PFSK-1 (cell line): Measurements from ENCODE around the gene OS9. TPM values are rescaled to one million over a fixed set of nuclear protein-coding genes. Genes with fewer than 3 reads are reported as not detected.

Experiments used
- FOXP2 ChIP-seq: optimal IDR thresholded peaks from 2 replicates; pipeline ENCODE3; 2011; ENCODE audit warnings: borderline replicate concordance, control low read depth, inconsistent platforms; ENCODE audit not compliant: insufficient read depth; ENCODE audit errors: extremely low read length, extremely low read depth
- POLR2AphosphoS5 ChIP-seq: IDR thresholded peaks from 2 replicates; pipeline ENCODE4 v1.6.1; 2012; ENCODE audit warnings: low read depth, mild to moderate bottlenecking, control low read depth, low read length, moderate library complexity
- REST ChIP-seq, 2 experiments: IDR thresholded peaks; 2 replicates each; pipeline versions ENCODE4 v1.6.1 to v1.8.0; 2011 to 2012; ENCODE audit warnings: low read depth in 2 of 2, low read length in 2 of 2, control low read depth in 1 of 2, inconsistent platforms in 1 of 2, mild to moderate bottlenecking in 1 of 2, moderate library complexity in 1 of 2; ENCODE audit not compliant: insufficient read depth in 1 of 2
- SIN3A ChIP-seq: IDR thresholded peaks from 2 replicates; pipeline ENCODE4 v1.6.1; 2012; ENCODE audit warnings: mild to moderate bottlenecking, low read length, moderate library complexity, borderline replicate concordance; ENCODE audit not compliant: insufficient read depth
- TAF1 ChIP-seq: IDR thresholded peaks from 2 replicates; pipeline ENCODE4 v1.6.1; 2012; ENCODE audit warnings: low read length, control low read depth, borderline replicate concordance; ENCODE audit not compliant: insufficient read depth
- polyA plus RNA-seq: library from polyadenylated mRNA; unstranded; fragments of >200 nt; gene quantifications from one replicate; pipeline ENCODE4 v1.2.1, GENCODE V29; 2012; ENCODE audit warnings: low read depth, missing spikeins; ENCODE audit not compliant: insufficient read length

The OS9 gene
- polyA plus RNA-seq = 162 TPM

GRCh38 chr12:57693659-57694458 is at the start of gene OS9:
OS9 (plus strand) TSS chr12:57694132; CDS start chr12:57694162, 30 bp downstream.
- TF ChIP-seq POLR2AphosphoS5 = peak; percentile 84
- TF ChIP-seq TAF1 = peak; percentile 88; the same call in 1 of the 2 replicates
- no peak for TF ChIP-seq FOXP2
- peak; percentile 66; the same call in 1 of the 2 replicates for TF ChIP-seq SIN3A
- peak; percentile 57 to 77 for TF ChIP-seq REST (IDR thresholded peaks at IDR 0.05; ENCODE audit: insufficient read depth in 1 of 2, low read depth in 2 of 2, low read length in 2 of 2)

- TF ChIP-seq FOXP2 (no peak), REST (IDR thresholded peaks at IDR 0.05; ENCODE audit: insufficient read depth in 1 of 2, low read depth in 2 of 2, low read length in 2 of 2) (no peak), SIN3A (no peak), TAF1 (no peak), POLR2AphosphoS5 (no peak)
These were observed 39.9 kb upstream of the OS9 start for GRCh38 chr12:57654042-57654441.

- TF ChIP-seq POLR2AphosphoS5 = no peak
- no peak for TF ChIP-seq REST (IDR thresholded peaks at IDR 0.05; ENCODE audit: insufficient read depth in 1 of 2, low read depth in 2 of 2, low read length in 2 of 2)
These were observed 38.2 kb upstream of the OS9 start for GRCh38 chr12:57655541-57656240.

GRCh38 chr12:57657744-57658143 is 36.2 kb upstream of the OS9 start:
- TF ChIP-seq TAF1 (no peak), FOXP2 (no peak), REST (IDR thresholded peaks at IDR 0.05; ENCODE audit: insufficient read depth in 1 of 2, low read depth in 2 of 2, low read length in 2 of 2) (no peak), POLR2AphosphoS5 (no peak), SIN3A (no peak)
